ENCODE data around the gene B4GALNT3.

The B4GALNT3 gene

DNA sequence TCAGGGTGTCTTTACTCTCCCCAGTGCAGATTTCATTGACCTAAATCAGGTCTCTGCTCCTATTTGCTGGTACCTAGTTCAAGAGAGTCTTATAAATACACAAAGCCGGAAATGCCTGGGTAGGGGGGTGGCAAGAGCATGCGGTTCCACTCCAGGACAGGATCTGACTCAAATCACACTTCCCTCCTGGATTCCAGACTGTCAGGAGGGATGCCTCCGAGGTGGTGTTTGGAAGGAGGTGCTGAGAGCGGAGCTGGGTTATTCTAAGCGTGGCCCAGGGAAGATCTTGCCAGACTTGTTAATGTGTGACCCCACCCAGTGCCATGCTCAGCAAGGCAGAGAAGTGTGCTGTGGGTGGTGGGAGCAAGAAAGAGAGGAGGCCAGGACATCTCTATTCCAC is 49.8 kb downstream of the B4GALNT3 start:
- TF ChIP-seq, protein P1, sequence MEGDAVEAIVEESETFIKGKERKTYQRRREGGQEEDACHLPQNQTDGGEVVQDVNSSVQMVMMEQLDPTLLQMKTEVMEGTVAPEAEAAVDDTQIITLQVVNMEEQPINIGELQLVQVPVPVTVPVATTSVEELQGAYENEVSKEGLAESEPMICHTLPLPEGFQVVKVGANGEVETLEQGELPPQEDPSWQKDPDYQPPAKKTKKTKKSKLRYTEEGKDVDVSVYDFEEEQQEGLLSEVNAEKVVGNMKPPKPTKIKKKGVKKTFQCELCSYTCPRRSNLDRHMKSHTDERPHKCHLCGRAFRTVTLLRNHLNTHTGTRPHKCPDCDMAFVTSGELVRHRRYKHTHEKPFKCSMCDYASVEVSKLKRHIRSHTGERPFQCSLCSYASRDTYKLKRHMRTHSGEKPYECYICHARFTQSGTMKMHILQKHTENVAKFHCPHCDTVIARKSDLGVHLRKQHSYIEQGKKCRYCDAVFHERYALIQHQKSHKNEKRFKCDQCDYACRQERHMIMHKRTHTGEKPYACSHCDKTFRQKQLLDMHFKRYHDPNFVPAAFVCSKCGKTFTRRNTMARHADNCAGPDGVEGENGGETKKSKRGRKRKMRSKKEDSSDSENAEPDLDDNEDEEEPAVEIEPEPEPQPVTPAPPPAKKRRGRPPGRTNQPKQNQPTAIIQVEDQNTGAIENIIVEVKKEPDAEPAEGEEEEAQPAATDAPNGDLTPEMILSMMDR (IDR thresholded peaks at IDR 0.05; ENCODE audit: extremely low read depth, missing control alignments) = no peak
- no peak for DNase-seq (ENCODE audit: low spot score)

DNA sequence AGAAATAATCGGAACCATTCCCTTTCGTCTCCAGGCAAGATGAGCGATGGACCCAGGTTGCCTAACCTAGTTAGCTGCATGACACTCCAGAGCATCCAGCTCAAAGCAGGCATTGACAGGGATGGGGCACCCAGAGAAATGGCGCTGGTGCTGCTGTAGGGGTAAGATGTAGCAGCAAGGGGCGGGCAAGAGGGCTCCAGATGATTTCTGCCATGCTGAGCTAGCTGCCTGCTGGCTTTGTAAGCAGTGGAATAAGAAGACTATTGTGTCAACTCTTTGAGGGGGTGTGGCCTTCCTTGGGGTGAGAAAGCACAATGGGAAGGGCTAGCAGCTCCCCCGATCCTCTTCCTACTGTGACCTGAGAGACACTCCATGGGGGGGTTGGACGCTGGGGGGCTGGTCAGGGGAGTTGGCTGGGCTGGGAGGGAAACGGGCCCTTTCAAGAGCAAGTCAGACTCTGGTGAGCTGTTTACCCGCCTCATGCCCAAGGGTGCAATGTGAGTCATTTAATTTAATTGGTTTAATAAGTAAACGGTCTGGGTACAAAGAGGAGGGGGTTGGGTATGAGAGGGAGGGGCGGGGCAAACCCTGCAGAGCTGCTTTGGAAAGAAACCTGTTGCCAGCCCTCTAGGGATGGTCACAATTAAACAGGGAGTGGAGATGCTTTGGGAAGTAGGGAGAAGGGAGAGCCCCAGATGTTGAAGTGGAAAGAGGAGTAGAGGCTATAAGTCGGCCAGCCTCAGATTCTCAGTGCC is 50.5 kb downstream of the B4GALNT3 start:
- no peak for DNase-seq (ENCODE audit: low spot score)
- TF ChIP-seq, protein P1 (IDR thresholded peaks at IDR 0.05; ENCODE audit: extremely low read depth, missing control alignments) = no peak

GRCh38 chr12:512933-513332 is 53.2 kb downstream of the B4GALNT3 start:
- TF ChIP-seq, protein P1 (IDR thresholded peaks at IDR 0.05; ENCODE audit: extremely low read depth, missing control alignments) = no peak
- no peak for DNase-seq (ENCODE audit: low spot score)

GRCh38 chr12:513446-513845 is 53.7 kb downstream of the B4GALNT3 start:
- DNase-seq (ENCODE audit: low spot score) = no peak
- TF ChIP-seq, protein P1 (IDR thresholded peaks at IDR 0.05; ENCODE audit: extremely low read depth, missing control alignments) = no peak

- TF ChIP-seq, protein P1 (IDR thresholded peaks at IDR 0.05; ENCODE audit: extremely low read depth, missing control alignments) = no peak
- DNase-seq (ENCODE audit: low spot score) = no peak
These were observed 57.8 kb downstream of the B4GALNT3 start for GRCh38 chr12:517538-517937.

- TF ChIP-seq, protein P1 (IDR thresholded peaks at IDR 0.05; ENCODE audit: extremely low read depth, missing control alignments) = no peak
- DNase-seq (ENCODE audit: low spot score) = no peak
These were observed 60.4 kb downstream of the B4GALNT3 start for GRCh38 chr12:520119-520518.

GRCh38 chr12:522692-523378 is 63.1 kb downstream of the B4GALNT3 start:
- TF ChIP-seq, protein P1 (IDR thresholded peaks at IDR 0.05; ENCODE audit: extremely low read depth, missing control alignments) = no peak
- DNase-seq (ENCODE audit: low spot score) = no peak

Data from GM20000 (cell line).